Stimulated activated CD8-positive, alpha-beta memory T cell treated with anti-CD3 and anti-CD28 coated beads, Interleukin-7, amount 100 ng/mL, for 4 hours (primary cell): ENCODE data around the gene LRRC27.
A peak's percentile ranks its signal among the peaks of the same experiment; 100 is the strongest.

Source experiments
- DNase-seq, 2 donors: peaks; one replicate each; pipeline ENCODE4 v3.0.0-alpha.2; 2020; ENCODE audit warnings: low read depth in 2 of 2

Gene LRRC27

GRCh38 chr10:132301371-132302330 is 30.3 kb upstream of the LRRC27 start:
- no peak for DNase-seq

DNA sequence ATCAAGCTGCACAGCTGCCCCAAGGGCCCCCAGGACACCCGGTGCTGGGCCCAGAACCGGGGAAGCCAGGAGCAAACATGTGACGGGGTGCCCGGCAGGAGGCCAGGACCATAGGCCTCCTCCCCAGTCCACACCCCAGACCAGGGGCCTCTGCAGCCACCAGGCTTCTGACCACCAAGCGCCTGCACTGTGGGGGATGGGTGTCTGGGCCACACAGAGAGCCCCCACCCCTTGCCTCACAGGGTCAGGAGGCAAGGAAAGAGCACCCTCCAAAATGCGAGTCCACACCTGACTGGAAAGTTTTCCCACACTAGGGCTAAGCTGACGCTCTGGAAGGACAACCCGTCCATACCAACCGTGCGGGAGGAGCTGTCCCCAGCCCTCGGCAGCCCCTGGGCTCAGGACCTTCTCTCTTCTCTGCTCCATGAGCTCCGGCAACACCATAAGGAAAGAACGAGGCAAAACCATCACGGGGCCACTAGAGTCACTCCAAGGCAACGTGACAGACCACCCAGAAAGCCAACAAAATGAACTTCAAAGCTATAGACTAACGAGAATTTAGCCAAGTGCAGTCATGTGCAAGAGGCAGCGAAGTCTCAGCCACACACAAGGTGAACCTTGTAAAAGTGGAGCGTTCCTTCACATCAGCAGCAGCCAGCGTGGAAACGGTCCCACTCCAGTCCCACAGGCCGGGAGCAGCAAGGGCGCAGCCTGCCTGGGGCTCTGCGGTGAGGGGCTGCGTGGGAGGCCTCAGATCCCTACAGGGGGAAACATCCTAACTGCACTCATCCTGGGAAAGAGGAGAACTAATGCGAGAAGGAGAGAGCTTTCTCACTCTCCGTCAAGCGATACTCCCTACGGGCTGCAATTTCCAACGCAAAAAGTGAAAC is 29.3 kb upstream of the LRRC27 start:
- no peak for DNase-seq

GRCh38 chr10:132303361-132304115 is 28.5 kb upstream of the LRRC27 start:
- DNase-seq, result no peak

- DNase-seq, result no peak
These were observed 27.1 kb upstream of the LRRC27 start for GRCh38 chr10:132304756-132305509.

DNA sequence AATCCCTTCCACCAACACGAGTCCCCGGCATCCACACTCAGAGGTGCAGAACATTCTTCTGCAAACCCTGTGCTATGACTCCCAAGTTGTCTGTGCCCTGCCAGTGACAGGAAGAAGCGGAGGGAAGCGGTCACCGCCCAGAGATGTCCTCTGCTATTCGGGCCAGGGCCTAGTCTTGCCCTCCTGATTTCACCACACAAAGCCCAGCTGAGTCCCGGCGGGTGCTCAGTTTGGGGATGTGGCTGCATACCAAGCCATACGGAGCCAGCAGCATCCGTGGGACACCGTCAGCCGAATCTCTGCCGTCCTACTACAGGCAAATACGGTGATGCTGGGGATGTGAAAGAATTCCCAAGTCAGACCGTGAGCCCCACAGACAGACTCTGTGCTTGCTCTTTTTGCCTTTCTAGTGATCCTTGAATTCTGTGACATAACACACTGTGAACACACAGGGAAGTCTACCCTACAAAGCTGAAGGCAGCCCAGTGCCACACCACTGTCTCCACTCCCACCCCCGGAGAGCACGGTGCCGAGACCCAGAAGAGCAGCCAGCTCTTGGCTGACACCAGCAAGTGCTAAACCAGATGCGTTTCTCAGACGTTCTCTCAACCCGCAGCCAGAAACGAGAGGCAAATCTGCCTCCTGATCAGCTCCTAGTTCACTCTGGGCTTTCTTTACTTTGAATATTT is 26.2 kb upstream of the LRRC27 start:
- no peak for DNase-seq

- no peak for DNase-seq
These were observed 25.7 kb upstream of the LRRC27 start for GRCh38 chr10:132306343-132306685.

GRCh38 chr10:132306864-132307751 is 24.9 kb upstream of the LRRC27 start:
- peak in 1 of 2 donors; percentile 42 for DNase-seq

GRCh38 chr10:132307823-132308586 is 24.0 kb upstream of the LRRC27 start, which contains the start of gene STK32C:
TSS of gene STK32C (minus strand) at chr10:132307950. CDS start at chr10:132307833, 117 bp downstream.
- DNase-seq, result peak; percentile 78 to 87

DNA sequence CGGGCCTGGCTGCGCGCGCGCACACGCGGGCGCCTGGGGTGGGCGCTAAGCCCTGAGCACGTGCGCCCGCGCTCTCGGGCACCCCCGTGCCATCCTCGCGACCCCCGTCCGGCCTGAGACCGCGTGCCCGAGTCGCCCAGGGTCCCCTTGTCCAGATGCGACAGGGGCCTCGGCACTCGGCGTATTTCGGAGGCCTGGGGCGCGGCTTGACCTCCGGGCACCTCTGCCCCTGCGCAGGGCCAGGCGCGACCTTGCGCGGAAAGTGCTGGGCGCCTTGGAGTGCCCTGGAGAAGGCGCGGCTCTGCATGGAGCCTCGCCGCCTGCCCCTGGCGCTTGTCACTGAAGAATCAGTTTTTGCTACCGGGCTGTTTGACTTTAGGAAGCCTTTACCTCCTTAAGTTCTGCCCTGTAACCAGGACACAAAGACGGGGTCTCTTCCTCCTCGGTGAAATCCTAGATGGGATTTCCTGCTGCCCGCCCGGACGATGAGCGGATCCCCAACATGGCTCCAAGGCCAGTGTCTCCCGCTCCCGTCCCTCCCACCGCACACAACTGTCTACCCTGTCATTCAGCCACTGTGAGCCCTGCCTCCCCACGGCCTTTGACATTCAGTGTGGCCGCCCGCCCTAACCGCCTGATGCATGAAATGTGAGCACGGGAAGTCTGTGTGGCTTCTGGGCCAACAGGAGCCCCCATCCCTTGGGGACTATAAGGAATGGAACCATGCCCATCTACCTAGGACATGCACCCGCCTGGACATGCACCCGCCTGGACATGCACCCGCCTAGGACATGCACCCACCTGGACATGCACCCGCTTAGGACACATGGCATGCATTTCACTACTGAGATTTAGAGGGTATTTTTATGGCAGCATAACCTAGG is 23.2 kb upstream of the LRRC27 start:
- no peak for DNase-seq

- DNase-seq, result no peak
These were observed 22.5 kb upstream of the LRRC27 start for GRCh38 chr10:132309471-132309865.

- no peak for DNase-seq
These were observed 22.0 kb upstream of the LRRC27 start for GRCh38 chr10:132309879-132310591.

DNA sequence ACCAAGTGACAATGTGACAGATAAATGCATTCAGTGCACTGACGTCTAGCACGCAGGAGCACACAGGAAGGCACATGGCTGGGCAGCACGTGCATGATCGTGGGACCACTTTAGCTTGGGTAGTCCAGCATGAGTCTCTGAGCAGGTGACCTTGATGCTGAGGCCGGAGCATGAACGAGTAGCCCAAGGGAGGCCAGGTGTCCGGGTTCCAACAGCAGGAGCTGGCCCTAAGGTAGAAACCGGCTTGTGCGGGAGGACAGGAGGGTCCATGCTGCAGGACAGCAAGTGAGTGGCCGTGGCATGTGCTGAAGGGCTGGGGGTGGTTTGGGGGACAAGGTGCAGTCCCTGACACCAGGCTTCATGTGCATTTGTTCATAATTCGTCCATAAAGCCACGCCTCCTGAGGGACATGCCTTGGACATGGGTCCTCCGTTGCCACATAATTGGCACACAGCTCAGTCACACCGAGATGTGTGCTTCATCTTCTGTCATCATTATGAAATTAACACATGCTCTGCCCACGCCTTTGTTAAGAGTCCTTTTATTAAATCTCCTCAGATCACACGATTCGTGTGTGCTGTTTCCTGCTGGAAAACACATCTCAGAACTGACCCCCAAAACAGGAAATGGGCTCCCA is 21.2 kb upstream of the LRRC27 start:
- DNase-seq, result no peak

DNA sequence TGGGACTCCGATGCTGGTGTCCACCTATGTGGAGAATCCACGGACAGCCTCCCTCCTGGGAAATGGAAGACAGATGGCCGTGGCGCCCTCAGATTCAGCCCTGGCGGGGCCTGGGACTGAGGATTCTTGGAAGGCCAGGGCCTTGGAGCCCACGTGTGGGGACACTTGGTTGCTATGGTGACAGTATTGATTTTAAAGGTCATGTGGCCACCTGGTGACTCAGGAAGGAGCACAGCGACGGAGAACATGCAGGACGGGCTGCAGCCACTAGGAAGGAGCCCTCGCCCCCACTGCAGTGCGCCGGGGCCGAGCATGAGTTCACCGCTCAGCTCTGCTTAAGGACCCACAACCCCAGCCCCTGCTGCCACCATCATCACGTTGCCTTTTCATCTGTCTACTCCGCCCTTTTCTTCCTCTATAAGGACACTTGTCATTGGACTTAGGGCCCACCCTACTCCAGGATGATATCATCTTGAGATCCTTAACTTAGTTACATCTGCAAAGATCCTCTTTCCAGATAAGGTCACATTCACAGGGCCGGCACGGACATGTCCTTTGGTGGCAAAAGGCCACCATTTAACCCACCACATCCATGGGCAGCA is 20.6 kb upstream of the LRRC27 start:
- no peak for DNase-seq

DNA sequence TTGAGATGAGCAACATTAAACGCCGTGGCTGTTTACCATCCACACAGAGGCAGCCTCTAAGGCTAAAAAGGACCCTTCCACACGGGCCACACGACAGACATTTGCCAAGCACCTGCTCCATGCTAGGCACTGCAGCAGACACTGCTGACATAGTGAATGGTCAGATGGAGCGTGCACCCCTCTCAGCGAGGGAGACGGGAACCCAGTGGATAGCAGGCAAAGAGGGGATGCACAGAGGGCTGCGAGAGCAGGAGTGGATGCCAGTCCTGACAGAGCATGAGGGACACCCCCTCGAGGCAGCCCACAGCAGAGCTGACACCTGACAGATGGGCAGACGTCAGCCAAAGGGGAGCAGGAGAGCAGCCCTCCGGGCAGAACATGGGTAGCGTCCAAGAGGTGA is 18.7 kb upstream of the LRRC27 start:
- DNase-seq, result no peak

DNA sequence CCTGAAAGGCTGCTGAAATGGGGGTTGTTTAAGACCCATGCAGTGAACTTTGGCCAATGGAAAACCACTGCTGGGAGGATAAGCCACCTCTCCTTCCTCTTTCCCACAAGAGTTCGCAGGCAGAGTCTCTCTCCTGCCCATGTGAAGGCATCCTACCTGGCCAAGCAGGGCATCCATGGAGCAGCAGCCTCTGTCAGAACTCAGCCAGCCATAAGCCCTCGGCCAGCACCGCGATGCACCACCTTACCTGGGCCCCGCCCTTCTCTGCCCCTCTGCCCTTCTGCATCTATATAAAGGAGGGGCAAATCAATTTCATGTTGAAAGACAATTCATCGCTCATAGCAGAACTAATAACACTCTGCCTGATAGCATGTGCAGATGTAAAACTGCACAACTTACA is 18.1 kb upstream of the LRRC27 start:
- no peak for DNase-seq

GRCh38 chr10:132314336-132314735 is 17.7 kb upstream of the LRRC27 start:
- no peak for DNase-seq
